H1 (cell line): ENCODE results near the gene TRIM43B. TPM values are rescaled to one million over a fixed set of nuclear protein-coding genes. Genes with fewer than 3 reads are reported as not detected.
"Not testable (repeated sequence)": the region's sequence is repeated elsewhere in the genome, so short reads cannot be mapped to it uniquely, and the experiment has no call there.

ENCODE experiments used
- CTCF ChIA-PET: fragments of 300-600 bp; sonication (Branson Sonifier 250); formaldehyde crosslinking; loops from one replicate; lab custom pipeline; 2021; ENCODE audit not compliant: partially characterized antibody; lab: Charles Lee
- POLR2A ChIA-PET: fragments of 300-600 bp; sonication (Branson Sonifier 250); formaldehyde crosslinking; loops from one replicate; lab custom pipeline; 2021; ENCODE audit warnings: inconsistent platforms; ENCODE audit not compliant: partially characterized antibody; lab: Charles Lee
- DNase-seq, 2 experiments: peaks; one replicate each; pipeline versions ENCODE4 v3.0.0 to v3.0.0-alpha.2; 2010 to 2022; ENCODE audit warnings: low spot score in 2 of 2, low read depth in 1 of 2, mixed read lengths in 1 of 2
- FAIRE-seq: peaks from 2 replicates; lab custom pipeline; 2011; peaks lifted over from hg19 to GRCh38; lab: Jason Lieb, UNC
- H2AFZ ChIP-seq: 2 replicates; pipeline ENCODE4 v1.8.1; 2012; ENCODE audit warnings: low read length, inconsistent platforms
- H2AK5ac ChIP-seq: 2 replicates; pipeline ENCODE4 v1.6.1; 2013; ENCODE audit warnings: low read depth, low read length
- H2BK120ac ChIP-seq: replicated peaks from 2 replicates; pipeline ENCODE3; 2013; ENCODE audit warnings: low read depth, low read length, inconsistent platforms
- H2BK12ac ChIP-seq: 2 replicates; pipeline ENCODE4 v1.6.1; 2013; ENCODE audit warnings: low read depth, low read length
- H2BK15ac ChIP-seq: 2 replicates; pipeline ENCODE4 v1.6.1; 2013; ENCODE audit warnings: low read length
- H2BK20ac ChIP-seq: 2 replicates; pipeline ENCODE4 v1.6.1; 2013; ENCODE audit warnings: low read length
- H2BK5ac ChIP-seq: 2 replicates; pipeline ENCODE4 v1.6.1; 2013; ENCODE audit warnings: low read depth, low read length
- H3K14ac ChIP-seq: 2 replicates; pipeline ENCODE4 v1.6.1; 2013; ENCODE audit warnings: inconsistent platforms; ENCODE audit not compliant: insufficient read length
- H3K18ac ChIP-seq: 2 replicates; pipeline ENCODE4 v1.6.1; 2013; ENCODE audit warnings: low read length; ENCODE audit errors: extremely low read depth
- H3K23ac ChIP-seq: 2 replicates; pipeline ENCODE4 v1.6.1; 2013; ENCODE audit warnings: inconsistent platforms; ENCODE audit not compliant: insufficient read length
- H3K23me2 ChIP-seq: 2 replicates; pipeline ENCODE4 v1.6.1; 2013; ENCODE audit warnings: low read depth, low read length
- H3K27ac ChIP-seq: 2 replicates; pipeline ENCODE4 v1.6.1; 2011; ENCODE audit warnings: low read depth, low read length, inconsistent platforms
- H3K27me3 ChIP-seq, 4 experiments: replicated peaks in 1 of 4; 1 replicate in 1 of 4; 2 replicates in 3 of 4; pipeline versions ENCODE4 v1.6.1 to v1.8.1; 2011 to 2013; ENCODE audit warnings: low read length in 3 of 4, mild to moderate bottlenecking in 3 of 4, inconsistent platforms in 2 of 4, mixed read lengths in 2 of 4, moderate library complexity in 1 of 4; ENCODE audit not compliant: control insufficient read depth in 3 of 4, insufficient read depth in 3 of 4; ENCODE audit errors: extremely low read depth in 1 of 4
- H3K36me3 ChIP-seq, 4 experiments: 2 replicates each; pipeline versions ENCODE4 v1.6.1 to v1.8.1; 2011 to 2013; ENCODE audit warnings: mild to moderate bottlenecking in 4 of 4, low read length in 3 of 4, moderate library complexity in 2 of 4, control low read depth in 1 of 4, inconsistent platforms in 1 of 4; ENCODE audit not compliant: insufficient read depth in 4 of 4, control insufficient read depth in 2 of 4
- H3K4ac ChIP-seq: replicated peaks from 2 replicates; pipeline ENCODE3; 2013; ENCODE audit warnings: low read length, low read depth, mixed read lengths, inconsistent platforms; ENCODE audit not compliant: insufficient read length
- H3K4me1 ChIP-seq, 4 experiments: replicated peaks in 1 of 4; 1 replicate in 1 of 4; 2 replicates in 3 of 4; pipeline versions ENCODE4 v1.6.1 to v1.8.1; 2011 to 2013; ENCODE audit warnings: low read length in 3 of 4, inconsistent platforms in 2 of 4, mixed read lengths in 1 of 4; ENCODE audit not compliant: insufficient read depth in 4 of 4, control insufficient read depth in 3 of 4
- H3K4me2 ChIP-seq, 2 experiments: 2 replicates each; pipeline versions ENCODE4 v1.6.1 to v1.8.1; 2011 to 2013; ENCODE audit warnings: low read depth in 2 of 2, low read length in 2 of 2, control low read depth in 1 of 2, inconsistent platforms in 1 of 2, mild to moderate bottlenecking in 1 of 2; ENCODE audit not compliant: insufficient read depth in 1 of 2
- H3K4me3 ChIP-seq, 4 experiments: fragments of 200-600, 300-600 bp in 1 of 4; sonication (generic), shearing (Covaris generic), sonication (Bioruptor Twin) in 1 of 4; 2 replicates each; pipeline versions ENCODE4 v1.5.1 to v1.8.1; 2011 to 2016; ENCODE audit warnings: low read length in 4 of 4, low read depth in 3 of 4, control low read depth in 2 of 4, inconsistent platforms in 2 of 4, mild to moderate bottlenecking in 2 of 4, mixed read lengths in 1 of 4, moderate library complexity in 1 of 4; ENCODE audit not compliant: insufficient read depth in 2 of 4; ENCODE audit errors: extremely low read depth in 1 of 4
- H3K56ac ChIP-seq: replicated peaks from 2 replicates; pipeline ENCODE3; 2013; ENCODE audit warnings: low read depth, mild to moderate bottlenecking, mixed read lengths, low read length, inconsistent platforms; ENCODE audit not compliant: insufficient read length
- H3K79me1 ChIP-seq: 2 replicates; pipeline ENCODE4 v1.6.1; 2013; ENCODE audit warnings: low read depth, low read length, control low read depth
- H3K79me2 ChIP-seq, 2 experiments: 2 replicates each; pipeline versions ENCODE4 v1.6.1 to v1.8.1; 2012 to 2013; ENCODE audit warnings: low read length in 2 of 2, mild to moderate bottlenecking in 2 of 2, inconsistent platforms in 1 of 2; ENCODE audit not compliant: insufficient read depth in 2 of 2, control insufficient read depth in 1 of 2
- H3K9ac ChIP-seq, 4 experiments: replicated peaks in 1 of 4; 1 replicate in 1 of 4; 2 replicates in 3 of 4; pipeline versions ENCODE4 v1.6.1 to v1.8.1; 2011 to 2013; ENCODE audit warnings: low read depth in 3 of 4, low read length in 3 of 4, control low read depth in 2 of 4, mild to moderate bottlenecking in 2 of 4, moderate library complexity in 2 of 4, inconsistent platforms in 1 of 4; ENCODE audit errors: extremely low read depth in 1 of 4
- H3K9me3 ChIP-seq, 2 experiments: 2 replicates each; pipeline versions ENCODE4 v1.6.1 to v1.8.1; 2012 to 2013; ENCODE audit warnings: mild to moderate bottlenecking in 2 of 2, moderate library complexity in 2 of 2, control low read depth in 1 of 2, inconsistent platforms in 1 of 2, low read depth in 1 of 2, low read length in 1 of 2, mixed read lengths in 1 of 2; ENCODE audit not compliant: insufficient read depth in 2 of 2
- H4K20me1 ChIP-seq, 2 experiments: replicated peaks in 1 of 2; 2 replicates each; pipeline versions ENCODE3 to v1.8.1; 2011 to 2013; ENCODE audit warnings: inconsistent platforms in 2 of 2, low read length in 2 of 2, mild to moderate bottlenecking in 1 of 2; ENCODE audit not compliant: insufficient read depth in 2 of 2, control insufficient read depth in 1 of 2
- H4K5ac ChIP-seq: 2 replicates; pipeline ENCODE4 v1.6.1; 2013; ENCODE audit warnings: low read length, low read depth, mixed read lengths, inconsistent platforms; ENCODE audit not compliant: insufficient read length
- H4K8ac ChIP-seq: 2 replicates; pipeline ENCODE4 v1.8.0; 2013; ENCODE audit warnings: mild to moderate bottlenecking, moderate library complexity, low read length, inconsistent platforms; ENCODE audit not compliant: insufficient read depth; ENCODE audit errors: extremely low read depth
- H4K91ac ChIP-seq: replicated peaks from 2 replicates; pipeline ENCODE3; 2013; ENCODE audit warnings: low read length, mixed read lengths, inconsistent platforms; ENCODE audit not compliant: insufficient read length
- WGBS, 2 experiments: shearing (Covaris generic) in 1 of 2; methylation state at CpG; one replicate each; pipeline versions ENCODE4 v1.1.6 to v1.1.7; 2013 to 2015; ENCODE audit warnings: low lambda C conversion rate in 2 of 2, mixed read lengths in 2 of 2, inconsistent platforms in 1 of 2, low coverage in 1 of 2, missing lambda C conversion rate in 1 of 2; ENCODE audit not compliant: insufficient replicate concordance in 2 of 2, insufficient coverage in 1 of 2, insufficient read length in 1 of 2; ENCODE audit errors: extremely low coverage in 1 of 2, missing lambda C conversion rate in 1 of 2; 5-methylcytosine and 5-hydroxymethylcytosine counted together
- polyA plus RNA-seq, 7 experiments: library from polyadenylated mRNA; depleted of rRNA in 3 of 7; stranded (reverse) in 5 of 7; unstranded in 2 of 7; fragments of >200 nt in 5 of 7; fragments of 200-250 nt in 2 of 7; gene quantifications; 1 replicate in 5 of 7; 2 replicates in 1 of 7; 4 replicates in 1 of 7; pipeline versions ENCODE4 v1.2.1 to v1.2.3, GENCODE V29; 2011 to 2013; ENCODE audit warnings: missing spikeins in 2 of 7, mixed read lengths in 2 of 7
- total RNA-seq: library from RNA; stranded (reverse); fragmentation: NEBNext Ultra II Directional; extraction: Animal tissue kit (Norgen Biotek cat#: 25700); gene quantifications from 2 replicates; pipeline ENCODE4 v1.2.1, GENCODE V29; 2021

TRIM43B gene
- total and polyA plus RNA-seq, 2 of the 8 experiments (the other 6 are each of a cell fraction or from before 2014, with no cell fraction given): not detected

GRCh38 chr2:95514226-95514625 lies 29.7 kb upstream of the TRIM43B start:
- H3K27ac ChIP-seq, H3K4me3 ChIP-seq, H3K4me1 ChIP-seq, H2BK5ac ChIP-seq, H3K79me1 ChIP-seq, H4K20me1 ChIP-seq, H3K27me3 ChIP-seq, FAIRE-seq, H3K9ac ChIP-seq, POLR2A ChIA-PET, H4K5ac ChIP-seq, H2AK5ac ChIP-seq, H3K4ac ChIP-seq, H2BK15ac ChIP-seq, DNase-seq, H3K23me2 ChIP-seq, H2AFZ ChIP-seq, H4K8ac ChIP-seq, H3K36me3 ChIP-seq, H3K14ac ChIP-seq, H2BK12ac ChIP-seq, H4K91ac ChIP-seq, H3K4me2 ChIP-seq, H2BK20ac ChIP-seq, H3K23ac ChIP-seq, H2BK120ac ChIP-seq, H3K18ac ChIP-seq, H3K79me2 ChIP-seq, H3K56ac ChIP-seq: not testable (repeated sequence)
- WGBS, 2 experiments: 77% methylated on average over 8 of the region's 8 CpGs; no CpG with 5 or more reads in 1 of the 2 experiments
- CTCF ChIA-PET: interaction anchor here (0.6 to 1.5 kb wide), 2 partner anchors 169 to 231 kb away, joined by 3 read pairs; no protein-coding TSS in a partner anchor
- peaks cover 42 to 46% of the 10 kb centered on the region in 2 experiments for H3K9me3 ChIP-seq
